ENCODE measurements around the gene TREM1. TPM values are rescaled to one million over a fixed set of nuclear protein-coding genes. Genes with fewer than 3 reads are reported as not detected.
A peak's percentile ranks its signal among the peaks of the same experiment; 100 is the strongest.

The TREM1 gene
- total and polyA plus RNA-seq, 7 donors = 0.36 to 6.0 (median 1.8) TPM

GRCh38 chr6:41318261-41318653, 31.8 kb upstream of the TREM1 start:
- Histone ChIP-seq H3K9me3 (no peaks in the 10 kb centered on the region), H3K4me3 (peak overlapping the region in 2 of 4 donors; percentile 32 to 34), H3K27ac (no peak overlapping the region), H3K27me3 (peaks cover 0 to 9% (median 0%) of the 10 kb centered on the region in 3 donors), H3K36me3 (no peaks in the 10 kb centered on the region), H3K4me1 (peaks cover 0 to 10% (median 7%) of the 10 kb centered on the region in 4 donors)
- 30 to 51% methylated on average over 9 of the region's 9 CpGs for WGBS, 2 donors
- no peak for TF ChIP-seq POLR2A (IDR thresholded peaks at IDR 0.05)
- no peak for TF ChIP-seq POLR2AphosphoS5 (IDR thresholded peaks at IDR 0.05)
- TF ChIP-seq EP300 (IDR thresholded peaks at IDR 0.05) = no peak
- no peak for TF ChIP-seq CTCF (IDR thresholded peaks at IDR 0.05)
- intact Hi-C loops (cut with DNase I) = loop anchor here (10.0 kb wide), 1 partner anchor 1333 kb away; no protein-coding TSS in a partner anchor
- DNase-seq = no peak

GRCh38 chr6:41315943-41316620, 29.6 kb upstream of the TREM1 start:
- Histone ChIP-seq H3K4me1 (peaks cover 0 to 10% (median 7%) of the 10 kb centered on the region in 4 donors), H3K4me3 (no peak overlapping the region), H3K27ac (no peak overlapping the region), H3K9me3 (no peaks in the 10 kb centered on the region), H3K27me3 (peaks cover 0 to 26% (median 3%) of the 10 kb centered on the region in 3 donors), H3K36me3 (no peaks in the 10 kb centered on the region)
- TF ChIP-seq POLR2AphosphoS5 (IDR thresholded peaks at IDR 0.05) = no peak
- TF ChIP-seq CTCF (IDR thresholded peaks at IDR 0.05) = no peak
- TF ChIP-seq POLR2A (IDR thresholded peaks at IDR 0.05) = no peak
- no peak for TF ChIP-seq EP300 (IDR thresholded peaks at IDR 0.05)
- DNase-seq = no peak
- WGBS, 2 donors = 85 to 94% methylated on average over 1 of the region's 1 CpG
- intact Hi-C loops (cut with DNase I) = loop anchor here (10.0 kb wide), 1 partner anchor 1331 kb away; no protein-coding TSS in a partner anchor

- no peak for DNase-seq
- no peaks in the 10 kb centered on the region for H3K9me3 ChIP-seq
- intact Hi-C loops (cut with DNase I) = loop anchor here (10.0 kb wide), 1 partner anchor 1330 kb away; no protein-coding TSS in a partner anchor
Measured at GRCh38 chr6:41315203-41315602, 28.7 kb upstream of the TREM1 start.

GRCh38 chr6:41306187-41306854, 19.8 kb upstream of the TREM1 start:
- 13 to 37% methylated on average over 13 of the region's 13 CpGs for WGBS, 2 donors
- no peaks in the 10 kb centered on the region for H3K36me3 ChIP-seq
- H3K27me3 ChIP-seq = peaks cover 0 to 25% (median 0%) of the 10 kb centered on the region in 3 donors
- no peaks in the 10 kb centered on the region for H3K4me1 ChIP-seq
- DNase-seq = no peak
- TF ChIP-seq POLR2AphosphoS5 (IDR thresholded peaks at IDR 0.05) (no peak), CTCF (IDR thresholded peaks at IDR 0.05) (peak in 3 of 4 experiments; percentile 24 to 50 (median 27))
- H3K9me3 ChIP-seq = no peaks in the 10 kb centered on the region
- H3K4me3 ChIP-seq = no peak overlapping the region
- intact Hi-C loops (cut with DNase I) = no loop called here
- no peak overlapping the region for H3K27ac ChIP-seq

More at GRCh38 chr6:41315203-41315602, 28.7 kb upstream of the TREM1 start:
- 57 to 63% methylated on average over 2 of the region's 2 CpGs for WGBS, 2 donors
- no peaks in the 10 kb centered on the region for H3K36me3 ChIP-seq
- TF ChIP-seq POLR2A (IDR thresholded peaks at IDR 0.05) (no peak), POLR2AphosphoS5 (IDR thresholded peaks at IDR 0.05) (no peak), CTCF (IDR thresholded peaks at IDR 0.05) (no peak), EP300 (IDR thresholded peaks at IDR 0.05) (no peak)
- H3K4me1 ChIP-seq = peaks cover 0 to 10% (median 7%) of the 10 kb centered on the region in 4 donors
- no peak overlapping the region for H3K4me3 ChIP-seq
- peaks cover 0 to 34% (median 3%) of the 10 kb centered on the region in 3 donors for H3K27me3 ChIP-seq
- no peak overlapping the region for H3K27ac ChIP-seq

Data from sigmoid colon (tissue), 7 donors.